Measurements from ENCODE around the gene CTAGE15. TPM values are rescaled to one million over a fixed set of nuclear protein-coding genes. Genes with fewer than 3 reads are reported as not detected.
A peak's percentile ranks its signal among the peaks of the same experiment; 100 is the strongest.
"Not testable (repeated sequence)": the region's sequence is repeated elsewhere in the genome, so short reads cannot be mapped to it uniquely, and the experiment has no call there.

CTAGE15 gene
- total and polyA plus RNA-seq, 8 donors, result 0.63 to 6.7 (median 4.8) TPM; not detected in 4

GRCh38 chr7:143589897-143590296 is 18.3 kb downstream of the CTAGE15 start:
- intact Hi-C loops (cut with DNase I; ENCODE audit: low total_unique reads), result not testable (repeated sequence)

GRCh38 chr7:143598086-143598485 is 26.5 kb downstream of the CTAGE15 start:
- H3K27me3 ChIP-seq; H3K36me3 ChIP-seq; H3K27ac ChIP-seq; DNase-seq; H3K4me3 ChIP-seq; intact Hi-C loops (cut with DNase I; ENCODE audit: low total_unique reads); H3K4me1 ChIP-seq; H3K9me3 ChIP-seq: not testable (repeated sequence)
- 91 to 98% (median 96%) methylated on average over 3 to 4 of the region's 11 CpGs; no CpG with 5 or more reads in 1 of the 5 donors for WGBS, 5 donors

More at GRCh38 chr7:143589897-143590296, 18.3 kb downstream of the CTAGE15 start:
- not testable (repeated sequence) for DNase-seq, H3K36me3 ChIP-seq, H3K27me3 ChIP-seq, H3K4me3 ChIP-seq, H3K27ac ChIP-seq, H3K9me3 ChIP-seq, H3K4me1 ChIP-seq

GRCh38 chr7:143603549-143603948 is 31.9 kb downstream of the CTAGE15 start:
- DNase-seq; H3K4me3 ChIP-seq; H3K27me3 ChIP-seq; H3K27ac ChIP-seq; H3K36me3 ChIP-seq; H3K9me3 ChIP-seq; intact Hi-C loops (cut with DNase I; ENCODE audit: low total_unique reads); H3K4me1 ChIP-seq: not testable (repeated sequence)
- WGBS, 5 donors, result no CpG with 5 or more reads among the region's 2 CpGs

- H3K36me3 ChIP-seq; H3K9me3 ChIP-seq; intact Hi-C loops (cut with DNase I; ENCODE audit: low total_unique reads); DNase-seq; H3K27ac ChIP-seq; H3K4me3 ChIP-seq; H3K4me1 ChIP-seq; H3K27me3 ChIP-seq: not testable (repeated sequence)
- WGBS, 5 donors, result no CpG with 5 or more reads among the region's 1 CpG
Measured at GRCh38 chr7:143606088-143606487, 34.5 kb downstream of the CTAGE15 start.

GRCh38 chr7:143615545-143615944 is 43.9 kb downstream of the CTAGE15 start:
- H3K4me3 ChIP-seq; H3K9me3 ChIP-seq; DNase-seq; H3K36me3 ChIP-seq; H3K4me1 ChIP-seq; H3K27me3 ChIP-seq; intact Hi-C loops (cut with DNase I; ENCODE audit: low total_unique reads); H3K27ac ChIP-seq: not testable (repeated sequence)
- 69 to 92% (median 73%) methylated on average over 2 to 4 of the region's 6 CpGs for WGBS, 5 donors

GRCh38 chr7:143617204-143617603 is 45.6 kb downstream of the CTAGE15 start:
- DNase-seq; H3K4me1 ChIP-seq; intact Hi-C loops (cut with DNase I; ENCODE audit: low total_unique reads); H3K36me3 ChIP-seq; H3K4me3 ChIP-seq; H3K27ac ChIP-seq; H3K27me3 ChIP-seq; H3K9me3 ChIP-seq: not testable (repeated sequence)
- no CpG with 5 or more reads among the region's 1 CpG for WGBS, 5 donors

GRCh38 chr7:143620058-143620457 is 48.5 kb downstream of the CTAGE15 start:
- Histone ChIP-seq H3K4me3 (peak overlapping the region in 1 of 4 donors; percentile 26), H3K27ac (peak overlapping the region in 1 of 5 donors; percentile 57)
- intact Hi-C loops (cut with DNase I; ENCODE audit: low total_unique reads); H3K4me1 ChIP-seq; H3K9me3 ChIP-seq; DNase-seq; H3K36me3 ChIP-seq; H3K27me3 ChIP-seq: not testable (repeated sequence)
- WGBS, 5 donors, result 0% methylated on average over 13 of the region's 23 CpGs; no CpG with 5 or more reads in 4 of the 5 donors
- peak in 2 of 7 experiments; percentile 10 to 26 for TF ChIP-seq CTCF (IDR thresholded peaks at IDR 0.05)

- DNase-seq; H3K9me3 ChIP-seq; intact Hi-C loops (cut with DNase I; ENCODE audit: low total_unique reads); H3K4me1 ChIP-seq; H3K36me3 ChIP-seq; H3K27me3 ChIP-seq: not testable (repeated sequence)
- WGBS, 5 donors, result 0% methylated on average over 14 of the region's 38 CpGs; no CpG with 5 or more reads in 4 of the 5 donors
- peak within 1 kb of the TSS in 3 of 4 donors; percentile 30 to 35 (median 31) for H3K4me3 ChIP-seq
- H3K27ac ChIP-seq, result peak within 1 kb of the TSS in 2 of 5 donors; percentile 52 to 66
Measured at GRCh38 chr7:143620646-143621045, 49.0 kb downstream of the CTAGE15 start, which contains the start of gene TCAF2. Gene TCAF2, plus strand, starts transcription at chr7:143620974.

- H3K36me3 ChIP-seq; H3K27me3 ChIP-seq; H3K9me3 ChIP-seq; intact Hi-C loops (cut with DNase I; ENCODE audit: low total_unique reads); H3K4me1 ChIP-seq; DNase-seq: not testable (repeated sequence)
- peak overlapping the region in 2 of 4 donors; percentile 31 to 35 for H3K4me3 ChIP-seq
- no CpG with 5 or more reads among the region's 16 CpGs for WGBS, 5 donors
- peak overlapping the region in 1 of 5 donors; percentile 66 for H3K27ac ChIP-seq
Measured at GRCh38 chr7:143621175-143621574, 49.6 kb downstream of the CTAGE15 start.

GRCh38 chr7:143622130-143622529 is 50.5 kb downstream of the CTAGE15 start:
- intact Hi-C loops (cut with DNase I; ENCODE audit: low total_unique reads); H3K27ac ChIP-seq; H3K4me1 ChIP-seq; H3K9me3 ChIP-seq; H3K4me3 ChIP-seq; H3K27me3 ChIP-seq; H3K36me3 ChIP-seq; DNase-seq: not testable (repeated sequence)
- no CpG with 5 or more reads among the region's 17 CpGs for WGBS, 5 donors
